GM04503 (cell line): Measurements from ENCODE around the gene PADI6.
"Not testable (repeated sequence)": the region's sequence is repeated elsewhere in the genome, so short reads cannot be mapped to it uniquely, and the experiment has no call there.

ENCODE experiments used
- DNase-seq: peaks from one replicate; pipeline ENCODE4 v3.0.0-alpha.2; 2012; ENCODE audit warnings: low read depth

PADI6 gene

GRCh38 chr1:17405898-17406759, 34.1 kb downstream of the PADI6 start:
- no peak for DNase-seq

DNA sequence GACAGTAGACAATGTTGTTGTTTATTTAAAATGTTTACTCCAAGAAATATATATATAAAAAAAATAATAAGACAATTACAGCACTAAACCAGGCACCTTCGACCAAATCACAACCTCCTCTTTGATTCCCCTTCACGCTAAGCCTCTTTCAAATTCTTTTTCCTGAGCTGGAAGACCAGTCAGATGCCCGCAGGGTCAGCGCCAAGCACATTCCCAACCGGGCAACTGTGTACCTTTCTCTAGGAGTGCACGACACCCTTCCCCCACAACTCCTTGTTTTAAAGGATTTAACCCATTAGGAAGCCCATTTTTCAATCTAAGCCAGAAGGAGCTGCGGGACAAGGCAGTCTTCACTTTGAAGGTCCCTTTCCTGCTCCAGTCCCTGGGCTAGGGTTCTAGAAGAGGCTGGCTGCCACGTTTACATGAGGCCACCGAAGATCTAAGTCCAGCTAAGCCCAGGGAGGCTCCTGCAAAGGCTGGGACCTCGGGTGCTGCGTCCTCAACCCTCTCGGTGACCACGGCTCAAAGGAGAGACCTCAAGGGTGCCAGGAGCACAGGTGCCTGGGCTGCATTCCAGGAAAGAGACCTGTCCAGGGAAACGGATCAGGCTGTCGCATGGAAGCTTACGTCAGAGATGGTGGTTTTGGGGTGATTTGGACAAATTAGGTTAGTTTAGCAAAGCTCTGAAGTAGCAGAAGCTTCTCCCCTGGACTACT, 34.9 kb downstream of the PADI6 start:
- DNase-seq = not testable (repeated sequence)

DNA sequence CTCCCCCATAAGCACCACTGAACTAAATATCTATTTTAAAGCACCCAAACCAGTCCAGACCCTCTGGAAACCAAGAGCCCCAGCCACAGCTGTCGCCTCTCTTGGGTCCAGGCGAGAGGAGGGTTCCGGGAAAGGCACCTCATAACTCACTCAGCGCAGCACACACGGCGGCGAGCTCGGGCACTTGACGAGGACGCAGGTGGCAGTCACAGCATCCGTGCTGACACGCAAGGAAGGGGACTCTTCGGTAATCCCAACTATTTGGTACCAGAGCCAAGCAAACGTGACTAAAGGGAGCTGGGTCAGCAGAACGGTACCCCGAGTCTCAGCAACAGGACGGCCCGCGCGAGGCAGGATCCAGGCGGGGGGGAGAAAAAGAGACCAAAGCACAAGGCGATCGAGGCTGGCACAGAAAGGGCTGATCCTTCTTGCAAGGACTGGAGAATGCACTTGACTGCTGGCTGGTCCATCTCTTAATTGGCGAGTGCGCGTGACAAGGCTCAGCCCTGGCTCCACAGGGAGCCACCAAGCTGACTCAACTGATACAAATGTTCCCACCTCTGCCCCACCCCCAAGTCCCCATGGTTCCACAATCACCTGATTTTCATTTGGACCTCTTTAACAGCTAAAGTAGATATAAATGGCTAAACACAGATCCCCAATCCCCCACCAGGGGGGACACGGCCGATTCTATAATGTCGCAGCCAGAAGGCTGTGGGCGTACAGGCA, 36.0 kb downstream of the PADI6 start:
- not testable (repeated sequence) for DNase-seq

DNA sequence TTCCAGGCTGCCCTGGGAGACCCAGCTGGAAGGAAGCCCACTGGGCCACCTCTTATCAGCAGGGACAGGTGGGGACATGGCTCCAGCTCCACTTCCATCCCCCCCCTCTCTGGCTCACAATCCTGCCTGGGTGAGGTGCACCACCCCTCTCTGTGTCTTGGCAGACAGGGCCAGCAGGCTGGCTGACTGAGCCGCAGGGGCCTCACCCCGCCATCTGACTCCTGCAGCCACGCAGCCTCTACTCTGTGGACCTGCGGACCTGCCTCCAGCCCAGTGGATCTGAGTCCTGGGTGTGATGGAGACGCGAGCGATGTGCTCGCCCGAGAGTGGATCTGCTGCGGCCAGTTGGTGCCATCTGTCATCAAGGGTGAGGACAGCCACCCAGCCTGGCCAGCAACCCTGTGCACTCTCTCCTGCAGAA, 37.4 kb downstream of the PADI6 start:
- no peak for DNase-seq

GRCh38 chr1:17412093-17412870, 40.3 kb downstream of the PADI6 start:
- no peak for DNase-seq

- no peak for DNase-seq
Observed at GRCh38 chr1:17414022-17414421, 42.0 kb downstream of the PADI6 start.

GRCh38 chr1:17416389-17416788, 44.4 kb downstream of the PADI6 start:
- no peak for DNase-seq

DNA sequence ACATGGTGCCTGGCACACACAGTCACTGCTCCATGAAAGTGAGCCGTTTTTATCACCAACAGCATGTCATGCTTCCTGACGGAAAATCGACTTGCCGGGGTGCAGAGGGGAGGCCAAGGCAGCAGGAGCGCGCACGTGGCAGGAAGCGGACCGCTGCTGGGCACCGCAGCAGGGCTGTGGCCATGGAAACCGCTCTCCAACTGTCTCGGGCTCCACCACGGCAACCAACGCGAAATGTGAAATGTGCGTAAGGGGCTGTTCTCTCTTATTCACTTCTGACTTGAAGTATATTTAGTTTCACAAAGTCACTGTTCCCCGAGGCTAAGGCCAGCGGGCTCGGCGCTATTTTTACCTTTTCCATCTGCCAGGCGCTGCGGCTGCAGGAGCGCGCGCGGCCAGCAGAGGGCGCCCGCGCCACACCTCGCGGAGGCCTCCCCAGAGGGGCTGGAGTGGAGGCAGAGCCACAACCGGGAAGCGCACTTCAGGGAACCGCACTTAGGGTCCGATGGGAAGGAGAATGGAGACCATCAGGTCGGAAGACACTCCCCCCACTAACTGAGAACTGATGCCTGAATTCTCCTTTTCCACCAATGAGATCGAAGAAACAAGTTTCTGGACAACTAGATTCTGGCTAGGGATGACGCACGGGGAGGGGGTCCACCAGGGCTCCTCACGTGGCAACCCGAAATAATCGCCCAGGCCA, 47.8 kb downstream of the PADI6 start:
- no peak for DNase-seq

DNA sequence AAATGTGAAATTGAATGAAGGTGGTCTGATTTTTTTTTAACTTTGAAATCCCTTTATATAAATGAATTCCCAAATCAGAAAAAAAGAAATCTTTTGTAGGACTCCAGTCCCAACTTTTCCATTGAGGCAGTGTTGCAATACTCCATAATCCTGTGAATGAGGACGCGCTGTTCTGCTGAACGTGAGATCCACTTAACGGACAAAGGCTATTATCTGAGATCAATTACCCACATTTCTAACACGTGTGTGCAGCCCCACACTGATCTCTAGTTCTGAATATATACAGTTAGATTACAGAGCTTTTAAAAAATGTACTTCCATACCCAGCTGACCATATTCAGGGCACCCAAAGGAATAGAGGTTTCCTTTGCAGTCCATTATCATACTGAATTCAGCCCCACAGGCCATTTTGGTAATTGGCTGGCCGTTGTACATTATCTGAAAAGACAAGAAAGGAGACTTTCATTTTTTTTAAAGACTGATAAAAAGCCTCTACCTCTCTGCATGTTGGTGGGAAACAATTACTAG, 48.5 kb downstream of the PADI6 start:
- no peak for DNase-seq

- no peak for DNase-seq
Observed at GRCh38 chr1:17422461-17422860, 50.5 kb downstream of the PADI6 start.

GRCh38 chr1:17423781-17424245, 51.8 kb downstream of the PADI6 start:
- DNase-seq = no peak

GRCh38 chr1:17425806-17426600, 54.0 kb downstream of the PADI6 start:
- no peak for DNase-seq

DNA sequence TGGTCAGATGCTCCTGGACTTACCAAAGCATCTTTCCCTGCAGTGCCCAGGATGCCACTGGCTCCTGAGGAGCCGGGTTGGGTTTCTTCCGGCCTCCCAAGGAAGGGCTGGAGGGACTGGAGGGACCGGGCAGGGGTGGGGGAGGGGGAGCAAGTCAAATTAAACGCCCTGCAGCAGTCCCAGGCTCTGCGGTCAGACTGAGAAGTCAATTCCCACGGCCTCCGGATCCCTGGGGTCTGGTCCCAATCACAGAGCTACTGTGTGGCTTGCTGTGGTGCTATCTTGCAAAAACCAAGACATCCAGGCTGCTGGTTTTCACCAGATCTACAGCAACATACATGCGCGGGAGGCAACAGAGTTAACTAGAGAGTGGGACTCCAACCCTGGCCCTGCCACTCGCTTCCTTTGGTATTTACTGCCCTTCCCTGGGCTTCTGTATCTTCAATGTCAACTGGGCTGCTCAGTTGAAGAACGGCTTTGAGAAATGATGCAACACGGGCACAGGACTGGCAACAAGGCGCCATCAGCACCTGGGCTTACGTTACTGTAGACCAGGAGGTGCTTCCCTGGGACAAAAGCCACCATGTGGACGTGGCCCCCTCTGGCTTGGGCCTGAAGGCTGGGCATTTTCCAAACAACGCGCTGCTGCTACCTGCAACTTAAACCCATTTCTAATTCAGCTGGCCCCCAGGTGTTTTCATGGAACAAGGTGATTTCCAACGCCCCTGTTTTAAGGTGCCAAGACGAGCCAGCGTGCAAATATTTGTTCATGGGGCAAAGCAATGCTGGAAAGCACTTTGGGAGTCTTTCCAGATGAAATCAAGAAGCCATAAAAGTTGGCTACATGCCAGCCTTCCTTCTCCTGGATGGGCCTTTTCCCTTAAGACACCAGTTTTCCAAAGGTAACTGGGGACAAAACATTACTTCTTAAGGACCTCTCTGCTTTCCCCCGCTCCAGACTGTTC, 56.0 kb downstream of the PADI6 start:
- no peak for DNase-seq

GRCh38 chr1:17429183-17429582, 57.2 kb downstream of the PADI6 start:
- DNase-seq = no peak

DNA sequence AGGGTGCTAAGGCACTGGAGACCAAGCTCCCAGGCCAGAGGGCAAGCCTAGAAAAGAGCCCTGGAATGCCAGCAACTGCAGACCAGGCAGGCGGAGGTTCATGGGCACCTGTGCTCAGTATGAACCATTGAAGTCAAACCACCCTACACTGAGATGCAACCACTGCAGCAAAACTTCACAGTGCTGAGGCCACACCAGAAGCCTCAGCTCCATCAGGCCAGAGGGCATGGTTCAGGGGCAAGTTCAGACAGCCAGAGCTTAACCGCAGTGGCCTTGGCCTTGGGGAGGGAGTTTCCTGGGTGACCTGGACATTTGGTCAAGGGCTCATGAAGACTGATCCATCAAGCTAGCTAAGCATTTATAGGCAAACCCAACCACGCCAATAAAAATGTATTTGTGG, 60.4 kb downstream of the PADI6 start:
- DNase-seq = no peak

DNA sequence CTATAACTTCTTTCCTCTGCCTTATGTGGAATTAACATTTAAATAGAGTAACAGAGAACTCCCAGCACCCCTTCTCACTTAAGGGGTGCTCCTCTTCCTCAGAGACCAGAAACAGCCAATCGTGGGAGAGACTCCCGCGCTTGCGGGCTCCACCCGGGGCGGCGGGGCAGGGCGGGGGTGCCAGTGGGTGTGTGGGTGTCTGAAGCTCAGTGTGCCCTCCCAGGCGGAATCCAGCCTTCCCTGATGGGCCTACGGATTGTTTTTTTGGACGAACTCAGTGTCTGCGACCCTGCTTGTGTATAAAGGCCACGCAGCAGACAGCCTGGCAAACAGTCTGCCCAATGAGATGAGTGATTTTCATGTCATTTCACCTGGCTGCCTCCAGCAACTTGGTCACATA, 61.3 kb downstream of the PADI6 start:
- DNase-seq = no peak

DNA sequence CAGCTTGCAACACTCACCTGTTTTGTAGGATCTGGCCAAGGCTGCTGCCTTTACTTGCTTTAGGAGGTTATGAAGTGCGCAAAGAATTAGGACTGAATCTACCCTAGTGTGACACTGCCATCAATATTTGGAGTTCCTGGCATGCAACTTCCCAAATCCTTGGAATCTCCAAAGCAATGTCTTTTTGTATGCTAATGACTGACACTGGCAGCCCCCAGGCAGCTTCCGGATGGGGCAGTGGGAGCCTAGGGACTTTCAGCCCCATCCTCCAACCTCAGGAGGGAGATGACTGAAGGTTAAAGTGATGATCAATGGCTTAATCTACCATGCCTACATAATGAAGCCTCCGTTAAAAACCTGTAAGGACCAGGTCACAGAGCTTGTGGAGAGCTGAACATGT, 62.0 kb downstream of the PADI6 start:
- DNase-seq = no peak

- DNase-seq = no peak
Observed at GRCh38 chr1:17434601-17435000, 62.6 kb downstream of the PADI6 start.
